ENCODE data around the gene ZNF654. TPM values are rescaled to one million over a fixed set of nuclear protein-coding genes. Genes with fewer than 3 reads are reported as not detected.

Gene ZNF654
- total RNA-seq, 1 donor from 2014 or later = 18.7 TPM

- Mint-ChIP-seq H3K4me1 (ENCODE audit: low read depth, unreplicated experiment) (peaks cover 19% of the 10 kb centered on the region), H3K9me3 (ENCODE audit: unreplicated experiment) (no peaks in the 10 kb centered on the region), H3K27me3 (ENCODE audit: low read depth, unreplicated experiment) (no peaks in the 10 kb centered on the region), H3K27ac (ENCODE audit: unreplicated experiment) (no peak overlapping the region), H3K4me3 (ENCODE audit: unreplicated experiment) (no peak overlapping the region), H3K36me3 (ENCODE audit: low read depth, unreplicated experiment) (no peaks in the 10 kb centered on the region)
- no peak overlapping the region for H2AFZ ChIP-seq (ENCODE audit: low read depth, low read length)
- DNase-seq (ENCODE audit: low read depth) (no peak), FAIRE-seq (no peak)
- H3K27ac ChIP-seq (ENCODE audit: low read depth, low read length) = no peak overlapping the region
- no peaks in the 10 kb centered on the region for H4K20me1 ChIP-seq (ENCODE audit: insufficient read depth, low read length)
- H3K4me2 ChIP-seq (ENCODE audit: low read length) = no peak overlapping the region
- no peaks in the 10 kb centered on the region for H3K4me1 ChIP-seq (ENCODE audit: insufficient read depth, low read length)
- no peaks in the 10 kb centered on the region for H3K27me3 ChIP-seq (ENCODE audit: insufficient read depth, low read length)
- H3K79me2 ChIP-seq (ENCODE audit: insufficient read depth, low read length) = no peaks in the 10 kb centered on the region
- no peak for TF ChIP-seq EZH2 (IDR thresholded peaks at IDR 0.05; ENCODE audit: insufficient read depth, low read length)
- TF ChIP-seq, protein P1, sequence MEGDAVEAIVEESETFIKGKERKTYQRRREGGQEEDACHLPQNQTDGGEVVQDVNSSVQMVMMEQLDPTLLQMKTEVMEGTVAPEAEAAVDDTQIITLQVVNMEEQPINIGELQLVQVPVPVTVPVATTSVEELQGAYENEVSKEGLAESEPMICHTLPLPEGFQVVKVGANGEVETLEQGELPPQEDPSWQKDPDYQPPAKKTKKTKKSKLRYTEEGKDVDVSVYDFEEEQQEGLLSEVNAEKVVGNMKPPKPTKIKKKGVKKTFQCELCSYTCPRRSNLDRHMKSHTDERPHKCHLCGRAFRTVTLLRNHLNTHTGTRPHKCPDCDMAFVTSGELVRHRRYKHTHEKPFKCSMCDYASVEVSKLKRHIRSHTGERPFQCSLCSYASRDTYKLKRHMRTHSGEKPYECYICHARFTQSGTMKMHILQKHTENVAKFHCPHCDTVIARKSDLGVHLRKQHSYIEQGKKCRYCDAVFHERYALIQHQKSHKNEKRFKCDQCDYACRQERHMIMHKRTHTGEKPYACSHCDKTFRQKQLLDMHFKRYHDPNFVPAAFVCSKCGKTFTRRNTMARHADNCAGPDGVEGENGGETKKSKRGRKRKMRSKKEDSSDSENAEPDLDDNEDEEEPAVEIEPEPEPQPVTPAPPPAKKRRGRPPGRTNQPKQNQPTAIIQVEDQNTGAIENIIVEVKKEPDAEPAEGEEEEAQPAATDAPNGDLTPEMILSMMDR (IDR thresholded peaks at IDR 0.05; ENCODE audit: insufficient read depth, low read depth, low read length) = no peak
- no peak overlapping the region for H3K9ac ChIP-seq (ENCODE audit: low read length)
- no peak overlapping the region for H3K4me3 ChIP-seq (ENCODE audit: insufficient read depth, low read depth, low read length)
- no peaks in the 10 kb centered on the region for H3K36me3 ChIP-seq (ENCODE audit: insufficient read depth, low read length)
- no peaks in the 10 kb centered on the region for H3K9me3 ChIP-seq (ENCODE audit: insufficient read depth, low read depth, low read length)
Measured at GRCh38 chr3:88033808-88034207, 25.2 kb upstream of the ZNF654 start.

DNA sequence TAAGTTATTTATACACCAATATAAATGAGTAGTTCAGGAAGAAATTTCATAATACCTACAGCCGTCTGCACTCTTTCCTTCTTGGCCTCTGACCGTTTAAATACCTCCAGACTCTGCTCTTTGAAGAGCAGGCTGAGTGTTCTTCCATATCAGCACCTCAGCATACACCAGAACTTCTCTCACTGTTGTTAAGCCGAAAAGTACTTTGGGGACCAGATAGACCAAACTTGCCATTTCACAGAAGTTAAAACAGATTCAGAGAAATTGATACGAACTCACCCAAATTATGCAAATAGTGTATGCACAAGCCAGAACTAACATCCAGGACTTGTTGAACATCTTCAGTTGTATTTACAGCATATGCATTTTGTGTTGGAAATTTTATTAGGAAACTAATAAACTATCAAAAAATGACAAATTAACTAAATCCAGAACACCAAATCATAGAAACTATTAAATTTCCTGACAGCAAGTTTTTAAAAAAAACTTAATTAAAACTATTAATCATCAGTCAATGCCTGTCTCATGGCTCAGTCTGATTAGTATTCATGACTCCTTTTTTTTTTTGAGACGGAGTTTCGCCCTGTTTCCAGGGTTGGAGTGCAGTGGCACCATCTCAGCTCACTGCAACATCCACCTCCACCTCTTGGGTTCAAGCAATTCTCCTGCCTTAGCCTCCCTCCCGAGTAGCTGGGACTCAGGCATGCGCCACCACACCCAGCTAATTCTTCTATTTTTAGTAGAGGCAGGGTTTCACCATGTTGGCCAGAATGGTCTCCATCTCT, 24.4 kb upstream of the ZNF654 start:
- H3K27ac Mint-ChIP-seq (ENCODE audit: unreplicated experiment) = no peak overlapping the region
- TF ChIP-seq, protein P1 (IDR thresholded peaks at IDR 0.05; ENCODE audit: insufficient read depth, low read depth, low read length) = no peak
- TF ChIP-seq EZH2 (IDR thresholded peaks at IDR 0.05; ENCODE audit: insufficient read depth, low read length) = no peak
- Histone ChIP-seq H2AFZ (ENCODE audit: low read depth, low read length) (no peak overlapping the region), H3K4me3 (ENCODE audit: insufficient read depth, low read depth, low read length) (no peak overlapping the region), H3K27me3 (ENCODE audit: insufficient read depth, low read length) (no peaks in the 10 kb centered on the region), H3K4me1 (ENCODE audit: insufficient read depth, low read length) (no peaks in the 10 kb centered on the region), H3K36me3 (ENCODE audit: insufficient read depth, low read length) (no peaks in the 10 kb centered on the region), H4K20me1 (ENCODE audit: insufficient read depth, low read length) (no peaks in the 10 kb centered on the region), H3K79me2 (ENCODE audit: insufficient read depth, low read length) (no peaks in the 10 kb centered on the region), H3K4me2 (ENCODE audit: low read length) (no peak overlapping the region), H3K9ac (ENCODE audit: low read length) (no peak overlapping the region), H3K27ac (ENCODE audit: low read depth, low read length) (no peak overlapping the region), H3K9me3 (ENCODE audit: insufficient read depth, low read depth, low read length) (no peaks in the 10 kb centered on the region)
- peaks cover 20% of the 10 kb centered on the region for H3K4me1 Mint-ChIP-seq (ENCODE audit: low read depth, unreplicated experiment)
- FAIRE-seq = no peak
- no peaks in the 10 kb centered on the region for H3K9me3 Mint-ChIP-seq (ENCODE audit: unreplicated experiment)
- no peaks in the 10 kb centered on the region for H3K27me3 Mint-ChIP-seq (ENCODE audit: low read depth, unreplicated experiment)
- H3K4me3 Mint-ChIP-seq (ENCODE audit: unreplicated experiment) = no peak overlapping the region
- DNase-seq (ENCODE audit: low read depth) = no peak
- H3K36me3 Mint-ChIP-seq (ENCODE audit: low read depth, unreplicated experiment) = no peaks in the 10 kb centered on the region

DNA sequence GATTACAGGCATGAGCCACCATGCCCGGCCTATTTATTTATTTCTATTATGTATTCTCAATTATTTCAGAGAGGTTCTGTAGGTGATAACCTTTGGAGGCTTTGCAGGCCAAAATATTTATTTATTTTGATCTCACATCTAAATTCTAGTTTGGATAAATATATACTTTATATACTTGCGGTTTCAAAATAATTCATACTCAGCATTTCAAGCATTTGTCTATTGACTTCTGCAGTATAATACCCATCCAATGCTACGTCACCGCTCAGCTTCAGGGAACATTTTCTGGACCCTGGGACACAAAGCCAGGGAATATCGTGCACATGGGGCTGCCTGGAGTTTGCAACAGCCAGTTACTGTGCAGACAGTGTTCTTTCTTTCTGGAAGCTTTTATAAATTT, 22.8 kb upstream of the ZNF654 start:
- H3K4me2 ChIP-seq (ENCODE audit: low read length) = no peak overlapping the region
- no peak overlapping the region for H3K4me3 Mint-ChIP-seq (ENCODE audit: unreplicated experiment)
- DNase-seq (ENCODE audit: low read depth) (no peak), FAIRE-seq (no peak)
- no peak overlapping the region for H2AFZ ChIP-seq (ENCODE audit: low read depth, low read length)
- H3K27me3 ChIP-seq (ENCODE audit: insufficient read depth, low read length) = no peaks in the 10 kb centered on the region
- peaks cover 20% of the 10 kb centered on the region for H3K4me1 Mint-ChIP-seq (ENCODE audit: low read depth, unreplicated experiment)
- no peak overlapping the region for H3K9ac ChIP-seq (ENCODE audit: low read length)
- no peak overlapping the region for H3K4me3 ChIP-seq (ENCODE audit: insufficient read depth, low read depth, low read length)
- no peaks in the 10 kb centered on the region for H3K79me2 ChIP-seq (ENCODE audit: insufficient read depth, low read length)
- H3K9me3 Mint-ChIP-seq (ENCODE audit: unreplicated experiment) = no peaks in the 10 kb centered on the region
- H3K27me3 Mint-ChIP-seq (ENCODE audit: low read depth, unreplicated experiment) = no peaks in the 10 kb centered on the region
- no peaks in the 10 kb centered on the region for H3K4me1 ChIP-seq (ENCODE audit: insufficient read depth, low read length)
- H4K20me1 ChIP-seq (ENCODE audit: insufficient read depth, low read length) = no peaks in the 10 kb centered on the region
- no peaks in the 10 kb centered on the region for H3K36me3 Mint-ChIP-seq (ENCODE audit: low read depth, unreplicated experiment)
- H3K27ac Mint-ChIP-seq (ENCODE audit: unreplicated experiment) = no peak overlapping the region
- H3K36me3 ChIP-seq (ENCODE audit: insufficient read depth, low read length) = no peaks in the 10 kb centered on the region
- H3K9me3 ChIP-seq (ENCODE audit: insufficient read depth, low read depth, low read length) = no peaks in the 10 kb centered on the region
- H3K27ac ChIP-seq (ENCODE audit: low read depth, low read length) = no peak overlapping the region
- TF ChIP-seq, protein P1 (IDR thresholded peaks at IDR 0.05; ENCODE audit: insufficient read depth, low read depth, low read length) = no peak
- TF ChIP-seq EZH2 (IDR thresholded peaks at IDR 0.05; ENCODE audit: insufficient read depth, low read length) = no peak

Measured in astrocyte (in vitro differentiated cells and primary cell).